HCT116 (cell line): ENCODE measurements around the gene CRY1. TPM values are rescaled to one million over a fixed set of nuclear protein-coding genes. Genes with fewer than 3 reads are reported as not detected.

Experiments
- ATAC-seq: fragments of 200-7000 bp; cut with Tn5 transposase; 2 replicates; pipeline ENCODE4 v1.9.1; 2020; ENCODE audit warnings: mild to moderate bottlenecking, moderate library complexity
- BruUV-seq: library from RNA; stranded (reverse); fragments of 400-500 nt; replicated peaks from 2 replicates; lab custom pipeline; 2021; lab: Mats Ljungman, UMichigan
- CTCF ChIA-PET: fragments of 300-600 bp; sonication (Branson Sonifier 250); formaldehyde crosslinking; loops from one replicate; lab custom pipeline; 2021; ENCODE audit warnings: antibody characterized with exemption; lab: Charles Lee
- POLR2A ChIA-PET: fragments of 300-600, 350-600 bp; sonication (Branson Sonifier 250); formaldehyde crosslinking; loops from one replicate; lab custom pipeline; 2021; ENCODE audit warnings: antibody characterized with exemption; lab: Charles Lee
- RAD21 ChIA-PET, 2 experiments: fragments of 300-600 bp; sonication (Branson Sonifier 250); formaldehyde crosslinking; loops; one replicate each; lab custom pipeline; 2023; ENCODE audit warnings: low total read pairs in 2 of 2; ENCODE audit not compliant: uncharacterized antibody in 2 of 2, unreplicated experiment in 2 of 2, low non-redundant PET in 1 of 2; lab: Charles Lee
- DNase-seq: peaks from one replicate; pipeline ENCODE4 v3.0.0-alpha.2; 2010; ENCODE audit warnings: low read depth, low spot score
- H2AFZ ChIP-seq: fragments of 200-600 bp; shearing (Covaris generic), sonication (generic); 2 replicates; pipeline ENCODE4 v1.6.1; 2017; ENCODE audit warnings: low read depth, mixed run types, mixed read lengths, antibody characterized with exemption, low read length; ENCODE audit not compliant: poor library complexity, severe bottlenecking
- H3K27ac ChIP-seq: 2 replicates; pipeline ENCODE4 v1.5.1; 2012; ENCODE audit warnings: low read depth, low read length
- H3K27me3 ChIP-seq: fragments of 200-600 bp; sonication (generic); 2 replicates; pipeline ENCODE4 v1.6.1; 2016; ENCODE audit warnings: mixed run types, low read length, mixed read lengths; ENCODE audit not compliant: insufficient read depth
- H3K36me3 ChIP-seq, 2 experiments: fragments of 200-500 bp in 1 of 2; fragments of 200-600 bp in 1 of 2; sonication (Bioruptor generic) in 1 of 2; sonication (generic) in 1 of 2; 2 replicates each; pipeline versions ENCODE4 v1.5.1 to v1.6.1; 2014 to 2016; ENCODE audit warnings: low read length in 2 of 2, inconsistent platforms in 1 of 2, mixed read lengths in 1 of 2, mixed run types in 1 of 2; ENCODE audit not compliant: insufficient read depth in 2 of 2, control insufficient read depth in 1 of 2
- H3K4me1 ChIP-seq, 2 experiments: fragments of 200-600 bp in 1 of 2; sonication (generic) in 1 of 2; 2 replicates each; pipeline versions ENCODE4 v1.5.1 to v1.6.1; 2012 to 2017; ENCODE audit warnings: low read length in 2 of 2, inconsistent platforms in 1 of 2, mild to moderate bottlenecking in 1 of 2, mixed read lengths in 1 of 2, mixed run types in 1 of 2, moderate library complexity in 1 of 2; ENCODE audit not compliant: insufficient read depth in 2 of 2, control insufficient read depth in 1 of 2
- H3K4me2 ChIP-seq: fragments of 200-600 bp; sonication (generic); 2 replicates; pipeline ENCODE4 v1.6.1; 2017; ENCODE audit warnings: mixed run types, low read length, mixed read lengths
- H3K4me3 ChIP-seq, 2 experiments: fragments of 200-600 bp in 1 of 2; sonication (generic) in 1 of 2; replicated peaks in 1 of 2; 2 replicates each; pipeline ENCODE4 v1.5.1; 2011 to 2016; ENCODE audit warnings: low read length in 2 of 2, control low read depth in 1 of 2, low read depth in 1 of 2, mild to moderate bottlenecking in 1 of 2, mixed read lengths in 1 of 2, mixed run types in 1 of 2
- H3K79me2 ChIP-seq: fragments of 200-600 bp; sonication (generic); 2 replicates; pipeline ENCODE4 v1.6.1; 2017; ENCODE audit warnings: mild to moderate bottlenecking, mixed run types, low read length, moderate library complexity, mixed read lengths; ENCODE audit not compliant: insufficient read depth
- H3K9ac ChIP-seq: fragments of 200-600 bp; sonication (generic); 2 replicates; pipeline ENCODE4 v1.6.1; 2016; ENCODE audit warnings: low read length, mixed read lengths
- H3K9me2 ChIP-seq: fragments of 200-600 bp; sonication (generic), shearing (Covaris generic); 2 replicates; pipeline ENCODE4 v1.6.1; 2017; ENCODE audit warnings: mixed run types, mild to moderate bottlenecking, moderate library complexity; ENCODE audit not compliant: insufficient read depth
- H3K9me3 ChIP-seq, 2 experiments: fragments of 200-500 bp in 1 of 2; fragments of 200-600 bp in 1 of 2; sonication (Bioruptor generic) in 1 of 2; sonication (generic) in 1 of 2; 2 replicates each; pipeline ENCODE4 v1.6.1; 2014 to 2017; ENCODE audit warnings: low read length in 2 of 2, mixed read lengths in 2 of 2, inconsistent platforms in 1 of 2, low read depth in 1 of 2, mild to moderate bottlenecking in 1 of 2, mixed run types in 1 of 2, moderate library complexity in 1 of 2; ENCODE audit not compliant: control insufficient read depth in 1 of 2, insufficient read depth in 1 of 2
- H4K20me1 ChIP-seq: fragments of 200-600 bp; sonication (generic), shearing (Covaris generic); 2 replicates; pipeline ENCODE4 v1.6.1; 2017; ENCODE audit warnings: mixed run types, mild to moderate bottlenecking, moderate library complexity; ENCODE audit not compliant: insufficient read depth
- CEBPB ChIP-seq: IDR thresholded peaks from 2 replicates; pipeline ENCODE4 v1.6.1; 2012; ENCODE audit warnings: low read depth
- EGR1 ChIP-seq: IDR thresholded peaks from 2 replicates; pipeline ENCODE4 v1.6.1; 2012; ENCODE audit warnings: low read depth
- EZH2phosphoT487 ChIP-seq: fragments of 200-600 bp; IDR thresholded peaks from 2 replicates; pipeline ENCODE4 v1.6.1; 2018; ENCODE audit warnings: antibody characterized with exemption, borderline replicate concordance
- FOSL1 ChIP-seq: IDR thresholded peaks from 2 replicates; pipeline ENCODE4 v1.6.1; 2012; ENCODE audit warnings: low read depth
- MAX ChIP-seq: IDR thresholded peaks from 2 replicates; pipeline ENCODE4 v1.6.1; 2012
- RAD21 ChIP-seq: IDR thresholded peaks from 2 replicates; pipeline ENCODE4 v1.6.1; 2012; ENCODE audit warnings: low read depth, mild to moderate bottlenecking
- SP1 ChIP-seq: IDR thresholded peaks from 2 replicates; pipeline ENCODE4 v1.6.1; 2012; ENCODE audit warnings: low read depth
- TCF7L2 ChIP-seq: IDR thresholded peaks from 2 replicates; pipeline ENCODE4 v1.7.0; 2011; ENCODE audit warnings: borderline replicate concordance, inconsistent platforms; ENCODE audit not compliant: insufficient read depth, insufficient read length; ENCODE audit errors: extremely low read depth
- ZFX ChIP-seq: fragments of 450-650 bp; IDR thresholded peaks from 2 replicates; pipeline ENCODE4 v1.6.1; 2017
- intact Hi-C: fragments of 100-400 bp; cut with micrococcal nuclease; formaldehyde crosslinking; loops from 2 replicates; pipeline ENCODE4 v1.10.0; 2022
- total RNA-seq: library from RNA; stranded (reverse); gene quantifications from one replicate; pipeline ENCODE4 v1.2.1, GENCODE V29; 2021; ENCODE audit not compliant: unreplicated experiment
- TF ChIP-seq, protein P1 (sequence below): IDR thresholded peaks from 2 replicates; pipeline ENCODE4 v1.6.1; 2012

CRY1 gene
- total RNA-seq, 1 experiment from 2014 or later, result 16.3 TPM

DNA sequence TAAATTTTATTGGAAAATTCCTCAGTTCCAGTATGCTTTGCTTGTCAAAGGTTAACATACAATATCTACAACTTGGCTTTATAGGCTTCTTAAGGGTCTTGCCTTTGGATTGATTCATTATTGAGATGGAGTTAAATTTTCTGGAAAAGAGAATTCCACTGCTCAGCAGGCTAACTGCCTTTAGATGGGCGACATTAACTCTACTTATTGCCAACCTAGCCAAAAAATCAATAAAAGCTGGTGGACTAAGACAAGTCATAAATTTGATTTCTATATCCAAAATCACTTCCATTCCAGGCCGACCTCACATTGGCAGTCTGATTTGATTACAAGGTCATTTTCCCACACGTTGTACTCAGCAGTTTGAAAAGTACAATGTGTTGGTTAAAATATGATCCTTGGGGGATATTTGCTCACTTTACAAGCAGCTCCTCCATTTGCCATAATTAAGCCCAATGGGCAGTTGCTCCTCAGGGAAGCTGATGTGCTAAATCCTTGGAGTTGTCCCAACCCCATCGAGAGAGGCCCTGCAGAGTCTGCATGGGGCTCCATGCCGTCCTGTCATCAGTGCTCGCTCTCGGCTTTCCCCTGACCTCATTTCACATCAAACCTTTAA is 36.1 kb upstream of the CRY1 start:
- Histone ChIP-seq H3K4me1 (peaks cover 0 to 8% of the 10 kb centered on the region in 2 experiments; a peak in 2 of 4 replicates), H3K4me3 (no peak overlapping the region), H3K9me3 (no peaks in the 10 kb centered on the region), H3K4me2 (no peak overlapping the region), H4K20me1 (no peaks in the 10 kb centered on the region), H3K9me2 (no peaks in the 10 kb centered on the region), H3K9ac (no peak overlapping the region), H3K79me2 (no peaks in the 10 kb centered on the region), H3K27me3 (no peaks in the 10 kb centered on the region), H2AFZ (no peak overlapping the region), H3K36me3 (no peaks in the 10 kb centered on the region), H3K27ac (no peak overlapping the region)
- ChIA-PET POLR2A (no interaction called here), CTCF (interaction anchor here (1.2 to 11.6 kb wide), 4 partner anchors 273 to 493 kb away, joined by 4 to 141 read pairs (median 33); no protein-coding TSS in a partner anchor), RAD21 (no interaction called here)
- intact Hi-C loops, result no loop called here
- BruUV-seq, result no TSS peak
- no peak for DNase-seq
- ATAC-seq, result no peak
- TF ChIP-seq SP1, result no peak
- TF ChIP-seq RAD21, result no peak
- no peak for TF ChIP-seq EZH2phosphoT487
- no peak for TF ChIP-seq MAX
- TF ChIP-seq CEBPB, result no peak
- TF ChIP-seq FOSL1, result no peak
- TF ChIP-seq, protein P1, sequence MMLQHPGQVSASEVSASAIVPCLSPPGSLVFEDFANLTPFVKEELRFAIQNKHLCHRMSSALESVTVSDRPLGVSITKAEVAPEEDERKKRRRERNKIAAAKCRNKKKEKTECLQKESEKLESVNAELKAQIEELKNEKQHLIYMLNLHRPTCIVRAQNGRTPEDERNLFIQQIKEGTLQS, result no peak
- no peak for TF ChIP-seq EGR1
- no peak for TF ChIP-seq TCF7L2
- no peak for TF ChIP-seq ZFX
